H1 (cell line): Measurements from ENCODE around the gene ABCG1. TPM values are rescaled to one million over a fixed set of nuclear protein-coding genes. Genes with fewer than 3 reads are reported as not detected.

Source experiments
- CHD2 ChIP-seq: IDR thresholded peaks from 2 replicates; pipeline ENCODE4 v1.6.1; 2012; ENCODE audit warnings: low read length, improper control_type of control experiment
- KDM4A ChIP-seq: IDR thresholded peaks from one replicate; pipeline ENCODE4 v1.7.1; 2012; ENCODE audit warnings: low read depth, mild to moderate bottlenecking, moderate library complexity, low read length, inconsistent platforms; ENCODE audit not compliant: severe bottlenecking
- PHF8 ChIP-seq: fragments of 200-600 bp; sonication (generic); conservative IDR thresholded peaks from 2 replicates; pipeline ENCODE4 v1.7.1; 2012; ENCODE audit warnings: low read depth, mild to moderate bottlenecking, inconsistent platforms, low read length, moderate library complexity
- YY1 ChIP-seq: IDR thresholded peaks from 2 replicates; pipeline ENCODE4 v1.6.1; 2011; ENCODE audit warnings: low read depth, mild to moderate bottlenecking, low read length
- polyA plus RNA-seq, 7 experiments: library from polyadenylated mRNA; depleted of rRNA in 3 of 7; stranded (reverse) in 5 of 7; unstranded in 2 of 7; fragments of >200 nt in 5 of 7; fragments of 200-250 nt in 2 of 7; gene quantifications; 1 replicate in 5 of 7; 2 replicates in 1 of 7; 4 replicates in 1 of 7; pipeline versions ENCODE4 v1.2.1 to v1.2.3, GENCODE V29; 2011 to 2013; ENCODE audit warnings: missing spikeins in 2 of 7, mixed read lengths in 2 of 7
- total RNA-seq: library from RNA; stranded (reverse); fragmentation: NEBNext Ultra II Directional; extraction: Animal tissue kit (Norgen Biotek cat#: 25700); gene quantifications from 2 replicates; pipeline ENCODE4 v1.2.1, GENCODE V29; 2021

The ABCG1 gene
- total and polyA plus RNA-seq, 2 of the 8 experiments (the other 6 are each of a cell fraction or from before 2014, with no cell fraction given) = 2.1 to 4.0 TPM

- no peak for TF ChIP-seq KDM4A
- no peak for TF ChIP-seq YY1
- TF ChIP-seq CHD2 = no peak
- no peak for TF ChIP-seq PHF8
Observed at GRCh38 chr21:42311160-42311559, 92.2 kb downstream of the ABCG1 start (continued).
